ENCODE data around the gene UBE2O. TPM values are rescaled to one million over a fixed set of nuclear protein-coding genes. Genes with fewer than 3 reads are reported as not detected.

Gene UBE2O
- total RNA-seq, 1 donor from 2014 or later: 25.8 TPM

DNA sequence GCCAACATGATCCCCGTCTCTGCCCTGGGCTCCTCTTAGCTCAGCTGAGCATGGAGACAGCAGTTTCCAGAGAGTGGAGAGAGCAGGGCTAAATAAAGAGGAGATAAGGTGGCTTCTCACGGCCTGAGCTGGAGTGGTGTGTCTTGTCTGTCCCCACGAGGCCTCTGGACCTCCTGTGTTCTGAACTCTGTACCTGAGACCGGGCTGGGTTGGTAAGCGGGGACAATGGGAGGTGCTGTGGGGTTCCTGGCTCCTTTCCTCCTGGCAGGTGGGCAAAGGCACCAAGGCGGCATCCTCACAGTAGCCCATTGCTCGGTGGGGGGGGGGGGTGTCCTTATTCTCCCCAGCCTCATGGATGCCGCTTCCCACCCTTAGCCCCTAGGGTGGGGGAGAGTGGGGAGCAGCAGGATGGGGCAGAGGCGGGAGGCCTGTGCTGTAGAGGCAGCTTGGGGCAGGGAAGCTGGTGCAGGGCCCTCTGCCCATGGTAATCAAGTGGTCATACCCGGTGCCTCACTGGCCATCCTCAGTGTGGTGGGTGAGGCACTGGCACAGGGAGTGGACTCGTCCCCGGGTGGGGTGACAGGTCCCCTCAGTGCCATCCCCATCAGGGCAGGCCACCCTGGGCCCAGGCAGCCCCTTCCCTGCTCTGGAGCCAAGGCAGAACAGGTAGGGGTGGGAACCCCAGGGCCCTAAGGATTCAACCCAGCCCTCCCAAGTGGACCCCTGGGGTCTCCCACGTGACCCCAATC lies 17.2 kb upstream of the UBE2O start:
- no peak for FAIRE-seq
- Mint-ChIP-seq H3K27ac (ENCODE audit: unreplicated experiment) (no peak overlapping the region), H3K36me3 (ENCODE audit: low read depth, unreplicated experiment) (peaks cover 13% of the 10 kb centered on the region), H3K9me3 (ENCODE audit: unreplicated experiment) (no peaks in the 10 kb centered on the region), H3K4me1 (ENCODE audit: low read depth, unreplicated experiment) (no peaks in the 10 kb centered on the region), H3K27me3 (ENCODE audit: low read depth, unreplicated experiment) (peaks cover 2% of the 10 kb centered on the region), H3K4me3 (ENCODE audit: unreplicated experiment) (no peak overlapping the region)
- H3K4me3 ChIP-seq (ENCODE audit: insufficient read depth, low read depth, low read length): no peak overlapping the region
- TF ChIP-seq, protein P1, sequence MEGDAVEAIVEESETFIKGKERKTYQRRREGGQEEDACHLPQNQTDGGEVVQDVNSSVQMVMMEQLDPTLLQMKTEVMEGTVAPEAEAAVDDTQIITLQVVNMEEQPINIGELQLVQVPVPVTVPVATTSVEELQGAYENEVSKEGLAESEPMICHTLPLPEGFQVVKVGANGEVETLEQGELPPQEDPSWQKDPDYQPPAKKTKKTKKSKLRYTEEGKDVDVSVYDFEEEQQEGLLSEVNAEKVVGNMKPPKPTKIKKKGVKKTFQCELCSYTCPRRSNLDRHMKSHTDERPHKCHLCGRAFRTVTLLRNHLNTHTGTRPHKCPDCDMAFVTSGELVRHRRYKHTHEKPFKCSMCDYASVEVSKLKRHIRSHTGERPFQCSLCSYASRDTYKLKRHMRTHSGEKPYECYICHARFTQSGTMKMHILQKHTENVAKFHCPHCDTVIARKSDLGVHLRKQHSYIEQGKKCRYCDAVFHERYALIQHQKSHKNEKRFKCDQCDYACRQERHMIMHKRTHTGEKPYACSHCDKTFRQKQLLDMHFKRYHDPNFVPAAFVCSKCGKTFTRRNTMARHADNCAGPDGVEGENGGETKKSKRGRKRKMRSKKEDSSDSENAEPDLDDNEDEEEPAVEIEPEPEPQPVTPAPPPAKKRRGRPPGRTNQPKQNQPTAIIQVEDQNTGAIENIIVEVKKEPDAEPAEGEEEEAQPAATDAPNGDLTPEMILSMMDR (IDR thresholded peaks at IDR 0.05; ENCODE audit: insufficient read depth, low read depth, low read length): no peak
- TF ChIP-seq EZH2 (IDR thresholded peaks at IDR 0.05; ENCODE audit: insufficient read depth, low read length): no peak
- DNase-seq (ENCODE audit: low read depth): no peak
- H3K4me1 ChIP-seq (ENCODE audit: insufficient read depth, low read length): no peaks in the 10 kb centered on the region
- no peak overlapping the region for H2AFZ ChIP-seq (ENCODE audit: low read depth, low read length)
- no peaks in the 10 kb centered on the region for H4K20me1 ChIP-seq (ENCODE audit: insufficient read depth, low read length)
- no peaks in the 10 kb centered on the region for H3K27me3 ChIP-seq (ENCODE audit: insufficient read depth, low read length)
- H3K36me3 ChIP-seq (ENCODE audit: insufficient read depth, low read length): no peaks in the 10 kb centered on the region
- H3K79me2 ChIP-seq (ENCODE audit: insufficient read depth, low read length): no peaks in the 10 kb centered on the region
- no peak overlapping the region for H3K27ac ChIP-seq (ENCODE audit: low read depth, low read length)
- H3K9me3 ChIP-seq (ENCODE audit: insufficient read depth, low read depth, low read length): no peaks in the 10 kb centered on the region
- H3K9ac ChIP-seq (ENCODE audit: low read length): no peak overlapping the region
- H3K4me2 ChIP-seq (ENCODE audit: low read length): no peak overlapping the region

DNA sequence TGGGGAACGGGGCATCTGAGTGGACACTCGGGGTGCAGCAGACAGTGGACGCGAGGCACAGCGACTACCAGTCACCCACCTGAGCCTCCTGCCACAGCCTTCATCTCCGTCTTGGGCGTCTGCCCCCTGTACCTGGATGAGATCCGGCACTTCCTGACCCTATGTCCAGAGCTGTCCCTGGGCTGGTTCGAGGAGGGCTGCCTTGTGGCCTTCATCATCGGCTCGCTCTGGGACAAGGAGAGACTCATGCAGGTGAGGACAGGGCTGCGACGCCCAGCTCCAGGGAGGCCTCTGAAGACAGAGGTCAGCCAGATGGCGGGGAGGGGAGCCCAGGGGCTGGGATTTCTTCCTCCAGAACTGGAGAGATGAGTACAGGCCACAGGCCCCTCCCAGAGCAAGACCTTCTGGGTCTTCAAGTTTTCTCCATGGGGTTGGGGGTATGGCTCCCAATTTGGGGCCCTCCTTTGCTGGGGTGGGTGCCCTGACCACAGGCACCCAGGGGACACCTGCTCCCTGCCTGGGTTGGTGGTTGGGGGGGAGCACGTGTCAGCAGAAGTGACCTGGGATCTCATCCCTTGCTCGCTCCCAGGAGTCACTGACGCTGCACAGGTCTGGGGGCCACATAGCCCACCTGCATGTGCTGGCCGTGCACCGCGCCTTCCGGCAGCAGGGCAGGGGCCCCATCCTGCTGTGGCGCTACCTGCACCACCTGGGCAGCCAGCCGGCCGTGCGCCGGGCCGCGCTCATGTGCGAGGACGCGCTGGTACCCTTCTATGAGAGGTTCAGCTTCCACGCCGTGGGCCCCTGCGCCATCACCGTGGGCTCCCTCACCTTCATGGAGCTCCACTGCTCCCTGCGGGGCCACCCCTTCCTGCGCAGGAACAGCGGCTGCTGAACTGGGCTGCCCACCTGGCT lies 16.4 kb upstream of the UBE2O start:
- H3K36me3 ChIP-seq (ENCODE audit: insufficient read depth, low read length): no peaks in the 10 kb centered on the region

More for the DNA sequence above, 16.4 kb upstream of the UBE2O start:
- Histone ChIP-seq H2AFZ (ENCODE audit: low read depth, low read length) (no peak overlapping the region), H4K20me1 (ENCODE audit: insufficient read depth, low read length) (no peaks in the 10 kb centered on the region), H3K27me3 (ENCODE audit: insufficient read depth, low read length) (no peaks in the 10 kb centered on the region), H3K4me3 (ENCODE audit: insufficient read depth, low read depth, low read length) (no peak overlapping the region), H3K9me3 (ENCODE audit: insufficient read depth, low read depth, low read length) (no peaks in the 10 kb centered on the region), H3K9ac (ENCODE audit: low read length) (no peak overlapping the region), H3K4me1 (ENCODE audit: insufficient read depth, low read length) (no peaks in the 10 kb centered on the region), H3K4me2 (ENCODE audit: low read length) (no peak overlapping the region), H3K27ac (ENCODE audit: low read depth, low read length) (no peak overlapping the region), H3K79me2 (ENCODE audit: insufficient read depth, low read length) (no peaks in the 10 kb centered on the region)
- peaks cover 2% of the 10 kb centered on the region for H3K27me3 Mint-ChIP-seq (ENCODE audit: low read depth, unreplicated experiment)
- TF ChIP-seq EZH2 (IDR thresholded peaks at IDR 0.05; ENCODE audit: insufficient read depth, low read length): no peak
- TF ChIP-seq, protein P1 (IDR thresholded peaks at IDR 0.05; ENCODE audit: insufficient read depth, low read depth, low read length): no peak
- H3K36me3 Mint-ChIP-seq (ENCODE audit: low read depth, unreplicated experiment): peaks cover 12% of the 10 kb centered on the region
- no peaks in the 10 kb centered on the region for H3K9me3 Mint-ChIP-seq (ENCODE audit: unreplicated experiment)
- no peak overlapping the region for H3K27ac Mint-ChIP-seq (ENCODE audit: unreplicated experiment)
- no peaks in the 10 kb centered on the region for H3K4me1 Mint-ChIP-seq (ENCODE audit: low read depth, unreplicated experiment)
- H3K4me3 Mint-ChIP-seq (ENCODE audit: unreplicated experiment): no peak overlapping the region
- FAIRE-seq (no peak), DNase-seq (ENCODE audit: low read depth) (no peak)
